Prostate gland (tissue), 2 donors: ENCODE results near the gene INPP5A. TPM values are rescaled to one million over a fixed set of nuclear protein-coding genes. Genes with fewer than 3 reads are reported as not detected.
"Not testable (repeated sequence)": the region's sequence is repeated elsewhere in the genome, so short reads cannot be mapped to it uniquely, and the experiment has no call there.

Source experiments
- DNase-seq: peaks from one replicate; pipeline ENCODE4 v3.0.0-alpha.2; 2019; ENCODE audit warnings: low spot score
- H3K27ac ChIP-seq, 2 donors: fragments of 200-600 bp; sonication (generic); 2 replicates each; pipeline ENCODE4 v1.5.1; 2017 to 2019
- H3K27me3 ChIP-seq: fragments of 200-600 bp; sonication (generic); replicated peaks from 2 replicates; pipeline ENCODE4 v1.5.1; 2019; ENCODE audit not compliant: insufficient read depth
- H3K36me3 ChIP-seq, 2 donors: fragments of 200-600 bp; sonication (generic); 1 replicate in 1 of 2; 2 replicates in 1 of 2; pipeline versions ENCODE4 v1.5.1 to v1.8.1; 2017 to 2019
- H3K4me1 ChIP-seq: fragments of 200-600 bp; sonication (generic); replicated peaks from 2 replicates; pipeline ENCODE4 v1.5.1; 2019
- H3K4me3 ChIP-seq, 2 donors: fragments of 200-600 bp; sonication (generic); 2 replicates each; pipeline ENCODE4 v1.5.1; 2017 to 2019
- H3K9me3 ChIP-seq: fragments of 200-600 bp; sonication (generic); 2 replicates; pipeline ENCODE4 v1.5.1; 2017
- POLR2A ChIP-seq: fragments of 450-650 bp; IDR thresholded peaks from one replicate; pipeline ENCODE4 v1.6.1; 2016; ENCODE audit warnings: antibody characterized with exemption, mild to moderate bottlenecking
- POLR2AphosphoS5 ChIP-seq: sonication (generic); formaldehyde crosslinking; IDR thresholded peaks from one replicate; pipeline ENCODE4 v1.6.1; 2017; ENCODE audit warnings: antibody characterized with exemption
- WGBS: methylation state at CpG from one replicate; pipeline ENCODE4 v1.1.5; 2018; 5-methylcytosine and 5-hydroxymethylcytosine counted together
- intact Hi-C: fragments of 100-400 bp; cut with DNase I; formaldehyde crosslinking; loops from one replicate; pipeline ENCODE4 v1.14.2; 2022
- total RNA-seq, 2 donors: library from RNA; depleted of rRNA; stranded (reverse); fragments of >200 nt; gene quantifications; one replicate each; pipeline ENCODE4 v1.1.0, GENCODE V29; 2016
- TF ChIP-seq, protein P1 (sequence below), 4 experiments: fragments of 200-600 bp in 2 of 4; fragments of 450-650 bp in 2 of 4; sonication (generic) in 2 of 4; IDR thresholded peaks; 1 replicate in 3 of 4; 2 replicates in 1 of 4; pipeline ENCODE4 v1.5.1; 2016 to 2019; ENCODE audit warnings: antibody characterized with exemption in 4 of 4, mild to moderate bottlenecking in 2 of 4, moderate library complexity in 2 of 4

INPP5A gene
- total RNA-seq, 2 donors from 2014 or later: 49.5 to 83.3 TPM

GRCh38 chr10:132669208-132669861 is 131.7 kb downstream of the INPP5A start:
- peaks cover 4% of the 10 kb centered on the region for H3K4me1 ChIP-seq
- no peak for DNase-seq
- no peak for TF ChIP-seq POLR2A
- TF ChIP-seq, protein P1, sequence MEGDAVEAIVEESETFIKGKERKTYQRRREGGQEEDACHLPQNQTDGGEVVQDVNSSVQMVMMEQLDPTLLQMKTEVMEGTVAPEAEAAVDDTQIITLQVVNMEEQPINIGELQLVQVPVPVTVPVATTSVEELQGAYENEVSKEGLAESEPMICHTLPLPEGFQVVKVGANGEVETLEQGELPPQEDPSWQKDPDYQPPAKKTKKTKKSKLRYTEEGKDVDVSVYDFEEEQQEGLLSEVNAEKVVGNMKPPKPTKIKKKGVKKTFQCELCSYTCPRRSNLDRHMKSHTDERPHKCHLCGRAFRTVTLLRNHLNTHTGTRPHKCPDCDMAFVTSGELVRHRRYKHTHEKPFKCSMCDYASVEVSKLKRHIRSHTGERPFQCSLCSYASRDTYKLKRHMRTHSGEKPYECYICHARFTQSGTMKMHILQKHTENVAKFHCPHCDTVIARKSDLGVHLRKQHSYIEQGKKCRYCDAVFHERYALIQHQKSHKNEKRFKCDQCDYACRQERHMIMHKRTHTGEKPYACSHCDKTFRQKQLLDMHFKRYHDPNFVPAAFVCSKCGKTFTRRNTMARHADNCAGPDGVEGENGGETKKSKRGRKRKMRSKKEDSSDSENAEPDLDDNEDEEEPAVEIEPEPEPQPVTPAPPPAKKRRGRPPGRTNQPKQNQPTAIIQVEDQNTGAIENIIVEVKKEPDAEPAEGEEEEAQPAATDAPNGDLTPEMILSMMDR (IDR thresholded peaks at IDR 0.05): no peak
- TF ChIP-seq POLR2AphosphoS5: no peak
- no peak overlapping the region for H3K27ac ChIP-seq
- H3K36me3 ChIP-seq: no peaks in the 10 kb centered on the region
- H3K4me3 ChIP-seq: no peak overlapping the region
- 89% methylated on average over 23 of the region's 23 CpGs for WGBS
- intact Hi-C loops: no loop called here
- no peaks in the 10 kb centered on the region for H3K27me3 ChIP-seq
- no peaks in the 10 kb centered on the region for H3K9me3 ChIP-seq

DNA sequence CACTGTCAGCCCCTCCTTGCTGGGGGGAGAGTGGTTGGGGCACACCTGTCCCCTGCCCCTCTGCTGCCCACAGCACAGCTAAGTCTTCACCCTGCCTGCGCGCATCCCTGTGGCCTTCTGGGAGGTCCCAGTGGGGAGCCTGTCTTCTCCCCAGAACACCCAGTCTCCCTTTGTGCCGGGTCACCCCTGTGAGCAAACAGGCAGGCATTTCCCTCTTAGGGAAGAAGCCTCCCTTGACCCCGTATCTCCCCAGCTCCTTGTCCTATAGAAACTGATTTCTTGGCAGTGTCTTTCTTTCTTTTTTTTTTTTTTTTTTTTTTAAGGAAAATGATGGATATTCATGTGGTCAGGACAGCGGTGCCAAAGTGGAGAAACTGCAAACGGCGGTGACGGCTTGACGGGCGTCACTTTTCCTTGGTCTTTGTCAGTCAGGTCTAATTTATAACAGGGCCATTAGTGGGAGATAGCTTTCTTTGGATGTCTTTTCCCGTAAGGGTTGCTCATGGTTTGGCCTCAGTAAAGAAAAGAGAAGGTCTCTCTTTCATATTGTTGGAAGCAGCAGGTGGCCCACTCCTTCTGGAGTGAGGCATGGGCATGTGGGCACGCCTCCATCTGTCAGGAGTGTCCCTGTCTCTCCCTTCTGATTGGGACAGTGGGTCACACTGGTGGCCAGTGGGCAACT is 133.1 kb downstream of the INPP5A start:
- Histone ChIP-seq H3K9me3 (no peaks in the 10 kb centered on the region), H3K27ac (no peak overlapping the region), H3K4me1 (peaks cover 4% of the 10 kb centered on the region), H3K27me3 (no peaks in the 10 kb centered on the region), H3K36me3 (no peaks in the 10 kb centered on the region), H3K4me3 (no peak overlapping the region)
- intact Hi-C loops: no loop called here
- WGBS: 90% methylated on average over 12 of the region's 12 CpGs
- no peak for DNase-seq
- no peak for TF ChIP-seq POLR2AphosphoS5
- TF ChIP-seq, protein P1 (IDR thresholded peaks at IDR 0.05): no peak
- TF ChIP-seq POLR2A: no peak

- Histone ChIP-seq H3K36me3 (no peaks in the 10 kb centered on the region), H3K4me3 (no peak overlapping the region), H3K4me1 (peaks cover 3% of the 10 kb centered on the region), H3K27me3 (no peaks in the 10 kb centered on the region), H3K9me3 (no peaks in the 10 kb centered on the region), H3K27ac (no peak overlapping the region)
- DNase-seq: no peak
- TF ChIP-seq, protein P1 (IDR thresholded peaks at IDR 0.05): no peak
- TF ChIP-seq POLR2AphosphoS5 (no peak), POLR2A (no peak)
- WGBS: 94% methylated on average over 25 of the region's 25 CpGs
- intact Hi-C loops: no loop called here
Observed at GRCh38 chr10:132671228-132672154, 133.9 kb downstream of the INPP5A start.

DNA sequence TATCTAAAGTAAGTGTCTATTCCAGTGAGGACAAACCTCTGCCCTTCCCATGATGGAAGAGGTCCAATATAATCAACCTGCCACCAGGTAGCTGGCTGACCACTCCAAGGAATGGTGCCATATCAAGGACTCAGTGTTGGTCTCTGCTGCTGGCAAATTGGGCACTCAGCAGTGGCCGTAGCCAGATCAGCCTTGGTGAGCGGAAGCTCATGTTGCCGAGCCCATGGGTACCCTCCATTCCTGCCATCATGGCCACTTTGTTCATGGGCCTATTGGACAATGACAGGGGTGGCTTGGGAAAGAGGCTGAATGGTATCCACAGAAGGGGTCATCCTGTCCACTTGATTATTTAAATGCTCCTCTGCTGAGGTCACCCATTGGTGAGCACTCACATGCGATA is 136.2 kb downstream of the INPP5A start:
- H3K27ac ChIP-seq, intact Hi-C loops, H3K27me3 ChIP-seq, H3K36me3 ChIP-seq, H3K4me3 ChIP-seq, H3K9me3 ChIP-seq, H3K4me1 ChIP-seq, DNase-seq: not testable (repeated sequence)
- WGBS: 100% methylated on average over 4 of the region's 4 CpGs

DNA sequence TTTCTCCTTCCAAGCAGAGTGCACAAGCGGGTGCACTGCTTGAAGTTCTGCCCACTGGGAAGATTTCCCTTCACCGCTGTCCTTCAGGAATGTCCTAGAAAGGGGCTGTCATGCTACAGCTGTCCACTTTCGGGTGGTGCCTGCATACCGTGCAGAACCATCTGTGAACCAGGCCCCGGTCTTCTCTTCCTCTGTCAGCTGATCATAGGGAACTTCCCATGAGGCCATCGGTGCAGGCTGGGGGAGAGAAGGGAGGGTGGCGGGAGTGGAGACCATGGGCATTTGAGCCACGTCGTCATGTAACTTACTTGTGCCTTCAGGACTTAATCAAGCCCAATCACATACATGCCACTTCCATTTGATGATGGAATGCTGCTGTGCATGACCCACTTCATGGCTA is 136.7 kb downstream of the INPP5A start:
- Histone ChIP-seq H3K4me3 (no peak overlapping the region), H3K9me3 (no peaks in the 10 kb centered on the region), H3K27ac (no peak overlapping the region), H3K4me1 (peaks cover under 1% of the 10 kb centered on the region), H3K36me3 (no peaks in the 10 kb centered on the region), H3K27me3 (no peaks in the 10 kb centered on the region)
- TF ChIP-seq POLR2AphosphoS5 (no peak), POLR2A (no peak)
- TF ChIP-seq, protein P1 (IDR thresholded peaks at IDR 0.05): no peak
- intact Hi-C loops: no loop called here
- WGBS: 94% methylated on average over 9 of the region's 9 CpGs
- DNase-seq: no peak
